H9 (cell line): ENCODE data around the gene MED13L. TPM values are rescaled to one million over a fixed set of nuclear protein-coding genes. Genes with fewer than 3 reads are reported as not detected.

Source experiments
- DNase-seq: peaks from one replicate; pipeline ENCODE4 v3.0.0-alpha.2; 2017
- H2AFZ ChIP-seq: one replicate; pipeline ENCODE4 v1.6.1; 2013; ENCODE audit warnings: mild to moderate bottlenecking, low read length, control low read depth, moderate library complexity
- H2AK5ac ChIP-seq: 2 replicates; pipeline ENCODE4 v1.6.1; 2013; ENCODE audit warnings: low read length, control low read depth, mixed read lengths; ENCODE audit not compliant: insufficient read length
- H2BK120ac ChIP-seq: one replicate; pipeline ENCODE4 v1.6.1; 2013; ENCODE audit warnings: low read depth, mild to moderate bottlenecking, low read length, control low read depth, inconsistent platforms; ENCODE audit not compliant: poor library complexity, severe bottlenecking
- H2BK12ac ChIP-seq: 2 replicates; pipeline ENCODE4 v1.6.1; 2013; ENCODE audit warnings: low read length, control low read depth, mixed read lengths, low read depth; ENCODE audit not compliant: insufficient read length
- H2BK15ac ChIP-seq: 2 replicates; pipeline ENCODE4 v1.6.1; 2013; ENCODE audit warnings: low read depth, low read length, control low read depth
- H2BK20ac ChIP-seq: one replicate; pipeline ENCODE4 v1.6.1; 2013; ENCODE audit warnings: low read depth, mild to moderate bottlenecking, low read length, control low read depth, inconsistent platforms; ENCODE audit not compliant: poor library complexity, severe bottlenecking
- H2BK5ac ChIP-seq: 2 replicates; pipeline ENCODE4 v1.6.1; 2013; ENCODE audit warnings: low read length, control low read depth, mixed read lengths; ENCODE audit not compliant: insufficient read length
- H3K14ac ChIP-seq: 2 replicates; pipeline ENCODE4 v1.6.1; 2013; ENCODE audit warnings: low read length, control low read depth; ENCODE audit not compliant: insufficient read depth
- H3K18ac ChIP-seq: 2 replicates; pipeline ENCODE4 v1.6.1; 2013; ENCODE audit warnings: low read depth, mild to moderate bottlenecking, mixed read lengths, low read length, control low read depth; ENCODE audit not compliant: insufficient read length
- H3K23ac ChIP-seq: 2 replicates; pipeline ENCODE4 v1.6.1; 2013; ENCODE audit warnings: low read length, control low read depth, mixed read lengths, low read depth; ENCODE audit not compliant: insufficient read length
- H3K23me2 ChIP-seq: 2 replicates; pipeline ENCODE4 v1.6.1; 2013; ENCODE audit warnings: low read depth, mild to moderate bottlenecking, mixed read lengths, low read length, control low read depth; ENCODE audit not compliant: insufficient read length, poor library complexity, severe bottlenecking
- H3K27ac ChIP-seq: 2 replicates; pipeline ENCODE4 v1.5.1; 2013; ENCODE audit warnings: low read length, control low read depth, mixed read lengths, low read depth; ENCODE audit not compliant: insufficient read length
- H3K27me3 ChIP-seq: 2 replicates; pipeline ENCODE4 v1.6.1; 2013; ENCODE audit warnings: low read length, control low read depth, inconsistent platforms; ENCODE audit not compliant: insufficient read depth
- H3K4ac ChIP-seq: 2 replicates; pipeline ENCODE4 v1.6.1; 2013; ENCODE audit warnings: low read depth, mild to moderate bottlenecking, control low read depth, inconsistent platforms, low read length, moderate library complexity
- H3K4me1 ChIP-seq: 2 replicates; pipeline ENCODE4 v1.6.1; 2013; ENCODE audit warnings: low read length, control low read depth, inconsistent platforms; ENCODE audit not compliant: insufficient read depth
- H3K4me2 ChIP-seq: 2 replicates; pipeline ENCODE4 v1.6.1; 2013; ENCODE audit warnings: low read length, control low read depth, mixed read lengths; ENCODE audit not compliant: insufficient read length, insufficient read depth
- H3K56ac ChIP-seq: 2 replicates; pipeline ENCODE4 v1.6.1; 2013; ENCODE audit warnings: low read depth, mild to moderate bottlenecking, mixed read lengths, low read length, control low read depth; ENCODE audit not compliant: insufficient read length
- H3K79me1 ChIP-seq: 2 replicates; pipeline ENCODE4 v1.6.1; 2013; ENCODE audit warnings: low read depth, mild to moderate bottlenecking, moderate library complexity, low read length, control low read depth, inconsistent platforms; ENCODE audit not compliant: insufficient read depth, poor library complexity, severe bottlenecking
- H3K79me2 ChIP-seq: 2 replicates; pipeline ENCODE4 v1.6.1; 2013; ENCODE audit warnings: low read length, control low read depth, inconsistent platforms; ENCODE audit not compliant: insufficient read depth
- H3K9ac ChIP-seq: 2 replicates; pipeline ENCODE4 v1.6.1; 2013; ENCODE audit warnings: low read length, control low read depth, mixed read lengths; ENCODE audit not compliant: insufficient read length; ENCODE audit errors: extremely low read depth
- H3K9me3 ChIP-seq: one replicate; pipeline ENCODE4 v1.6.1; 2013; ENCODE audit warnings: low read depth, low read length, inconsistent platforms; ENCODE audit not compliant: control insufficient read depth
- H3T11ph ChIP-seq: one replicate; pipeline ENCODE4 v1.6.1; 2013; ENCODE audit warnings: mild to moderate bottlenecking, low read length, control low read depth, inconsistent platforms
- H4K20me1 ChIP-seq: one replicate; pipeline ENCODE4 v1.6.1; 2013; ENCODE audit not compliant: control insufficient read depth, insufficient read length, insufficient read depth
- H4K5ac ChIP-seq: 2 replicates; pipeline ENCODE4 v1.6.1; 2013; ENCODE audit warnings: low read depth, mild to moderate bottlenecking, mixed read lengths, low read length, control low read depth; ENCODE audit not compliant: insufficient read length
- H4K8ac ChIP-seq: replicated peaks from 2 replicates; pipeline ENCODE4 v1.6.1; 2013; ENCODE audit warnings: low read length, control low read depth, mixed read lengths, low read depth; ENCODE audit not compliant: insufficient read length
- H4K91ac ChIP-seq: 2 replicates; pipeline ENCODE4 v1.6.1; 2013; ENCODE audit warnings: low read depth, mild to moderate bottlenecking, moderate library complexity, mixed read lengths, low read length, control low read depth; ENCODE audit not compliant: insufficient read length
- H3K27ac Mint-ChIP-seq, 3 experiments: 2 replicates in 2 of 3; 3 replicates in 1 of 3; pipeline ENCODE4 v1.8.0; 2020 to 2021; ENCODE audit warnings: mixed read lengths in 3 of 3, mild to moderate bottlenecking in 1 of 3, moderate library complexity in 1 of 3
- H3K27me3 Mint-ChIP-seq: 2 replicates; pipeline ENCODE4 v1.8.0; 2021; ENCODE audit warnings: low read depth, mild to moderate bottlenecking, moderate library complexity, mixed read lengths
- H3K36me3 Mint-ChIP-seq, 3 experiments: 2 replicates in 2 of 3; 3 replicates in 1 of 3; pipeline ENCODE4 v1.8.0; 2020 to 2021; ENCODE audit warnings: low read depth in 3 of 3, mixed read lengths in 3 of 3; ENCODE audit not compliant: insufficient read depth in 1 of 3
- H3K4me1 Mint-ChIP-seq, 2 experiments: 2 replicates each; pipeline ENCODE4 v1.8.0; 2020; ENCODE audit warnings: mixed read lengths in 2 of 2
- H3K4me3 Mint-ChIP-seq, 2 experiments: 2 replicates in 1 of 2; 3 replicates in 1 of 2; pipeline ENCODE4 v1.8.0; 2020 to 2021; ENCODE audit warnings: mild to moderate bottlenecking in 2 of 2, mixed read lengths in 2 of 2, moderate library complexity in 1 of 2
- H3K9me3 Mint-ChIP-seq, 2 experiments: 2 replicates in 1 of 2; 3 replicates in 1 of 2; pipeline ENCODE4 v1.8.0; 2020; ENCODE audit warnings: mild to moderate bottlenecking in 2 of 2, mixed read lengths in 2 of 2, moderate library complexity in 1 of 2
- WGBS: extraction: QIAGEN DNeasy Blood & Tissue Kit; methylation state at CpG from one replicate; pipeline ENCODE4 v1.1.7; 2013; ENCODE audit warnings: missing lambda C conversion rate, low lambda C conversion rate, mixed read lengths; ENCODE audit not compliant: insufficient read length; ENCODE audit errors: extremely low coverage; 5-methylcytosine and 5-hydroxymethylcytosine counted together
- total RNA-seq: library from RNA; stranded (reverse); gene quantifications from 2 replicates; pipeline ENCODE4 v1.2.1, GENCODE V29; 2021
- TF ChIP-seq, protein P1 (sequence below): fragments of 200-600 bp; sonication (generic); conservative IDR thresholded peaks from 3 replicates; pipeline ENCODE4 v1.8.0; 2021; ENCODE audit warnings: antibody characterized with exemption, mild to moderate bottlenecking

MED13L gene
- total RNA-seq, 1 experiment from 2014 or later: 52.4 TPM

DNA sequence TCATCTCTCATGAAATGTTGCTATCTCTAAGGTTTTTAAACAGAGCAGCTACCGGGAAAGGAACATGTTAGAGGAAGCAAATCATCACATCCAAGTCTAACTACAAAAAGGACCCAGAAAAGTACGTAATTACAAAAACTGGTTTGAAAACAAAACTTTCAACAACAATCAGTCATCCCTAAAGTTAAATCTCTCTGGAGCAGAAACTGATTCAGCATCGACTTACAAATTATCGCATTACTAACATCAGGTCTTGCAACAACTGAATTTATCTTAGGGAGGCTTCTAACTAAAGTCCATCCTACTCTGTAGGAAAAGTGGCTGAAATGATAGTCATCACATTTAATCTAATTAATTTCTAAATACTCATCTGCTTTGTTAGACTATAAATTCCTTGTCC lies 137.0 kb downstream of the MED13L start:
- Histone ChIP-seq H2BK20ac (no peak overlapping the region), H3T11ph (no peak overlapping the region), H2BK12ac (no peak overlapping the region), H4K8ac (no peak overlapping the region), H2BK120ac (no peak overlapping the region), H3K18ac (no peak overlapping the region), H2AFZ (no peak overlapping the region), H4K20me1 (no peaks in the 10 kb centered on the region), H3K9ac (no peak overlapping the region), H2AK5ac (no peak overlapping the region), H3K14ac (no peak overlapping the region), H4K5ac (no peak overlapping the region), H4K91ac (no peak overlapping the region), H2BK5ac (no peak overlapping the region), H3K4me1 (peaks cover 12% of the 10 kb centered on the region; the same call in 1 of the 2 replicates), H3K4me2 (no peak overlapping the region), H3K27ac (no peak overlapping the region), H3K79me2 (peaks cover 12% of the 10 kb centered on the region; the same call in 1 of the 2 replicates), H3K79me1 (no peaks in the 10 kb centered on the region), H2BK15ac (no peak overlapping the region), H3K23ac (no peak overlapping the region), H3K9me3 (no peaks in the 10 kb centered on the region), H3K23me2 (no peaks in the 10 kb centered on the region), H3K27me3 (no peaks in the 10 kb centered on the region), H3K56ac (no peak overlapping the region), H3K4ac (no peak overlapping the region)
- H3K27me3 Mint-ChIP-seq: no peaks in the 10 kb centered on the region
- H3K36me3 Mint-ChIP-seq: no peaks in the 10 kb centered on the region
- H3K27ac Mint-ChIP-seq: peak overlapping the region; percentile 1 to 84 (median 11); a peak in 4 of 7 replicates
- H3K4me3 Mint-ChIP-seq: no peak overlapping the region
- DNase-seq: no peak
- H3K9me3 Mint-ChIP-seq: no peaks in the 10 kb centered on the region
- TF ChIP-seq, protein P1, sequence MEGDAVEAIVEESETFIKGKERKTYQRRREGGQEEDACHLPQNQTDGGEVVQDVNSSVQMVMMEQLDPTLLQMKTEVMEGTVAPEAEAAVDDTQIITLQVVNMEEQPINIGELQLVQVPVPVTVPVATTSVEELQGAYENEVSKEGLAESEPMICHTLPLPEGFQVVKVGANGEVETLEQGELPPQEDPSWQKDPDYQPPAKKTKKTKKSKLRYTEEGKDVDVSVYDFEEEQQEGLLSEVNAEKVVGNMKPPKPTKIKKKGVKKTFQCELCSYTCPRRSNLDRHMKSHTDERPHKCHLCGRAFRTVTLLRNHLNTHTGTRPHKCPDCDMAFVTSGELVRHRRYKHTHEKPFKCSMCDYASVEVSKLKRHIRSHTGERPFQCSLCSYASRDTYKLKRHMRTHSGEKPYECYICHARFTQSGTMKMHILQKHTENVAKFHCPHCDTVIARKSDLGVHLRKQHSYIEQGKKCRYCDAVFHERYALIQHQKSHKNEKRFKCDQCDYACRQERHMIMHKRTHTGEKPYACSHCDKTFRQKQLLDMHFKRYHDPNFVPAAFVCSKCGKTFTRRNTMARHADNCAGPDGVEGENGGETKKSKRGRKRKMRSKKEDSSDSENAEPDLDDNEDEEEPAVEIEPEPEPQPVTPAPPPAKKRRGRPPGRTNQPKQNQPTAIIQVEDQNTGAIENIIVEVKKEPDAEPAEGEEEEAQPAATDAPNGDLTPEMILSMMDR: no peak
- peaks cover 45 to 57% of the 10 kb centered on the region in 2 experiments for H3K4me1 Mint-ChIP-seq
- WGBS: no CpG with 5 or more reads among the region's 4 CpGs
